ENCODE data around the gene NMNAT3.

NMNAT3 gene

GRCh38 chr3:139689708-139690228 is 12.0 kb upstream of the NMNAT3 start:
- H3K4me3 ChIP-seq (ENCODE audit: low read depth, low read length), result no peak overlapping the region
- no peak for DNase-seq (ENCODE audit: low read depth)
- TF ChIP-seq CTCF (IDR thresholded peaks at IDR 0.05; ENCODE audit: insufficient read depth, low read depth, low read length, missing control alignments), result no peak

- no peak for TF ChIP-seq CTCF (IDR thresholded peaks at IDR 0.05; ENCODE audit: insufficient read depth, low read depth, low read length, missing control alignments)
- H3K4me3 ChIP-seq (ENCODE audit: low read depth, low read length), result no peak overlapping the region
- DNase-seq (ENCODE audit: low read depth), result no peak
Observed at GRCh38 chr3:139689122-139689521, 11.3 kb upstream of the NMNAT3 start.

GRCh38 chr3:139687431-139687830 is 9.7 kb upstream of the NMNAT3 start:
- H3K4me3 ChIP-seq (ENCODE audit: low read depth, low read length), result no peak overlapping the region
- no peak for DNase-seq (ENCODE audit: low read depth)
- no peak for TF ChIP-seq CTCF (IDR thresholded peaks at IDR 0.05; ENCODE audit: insufficient read depth, low read depth, low read length, missing control alignments)

DNA sequence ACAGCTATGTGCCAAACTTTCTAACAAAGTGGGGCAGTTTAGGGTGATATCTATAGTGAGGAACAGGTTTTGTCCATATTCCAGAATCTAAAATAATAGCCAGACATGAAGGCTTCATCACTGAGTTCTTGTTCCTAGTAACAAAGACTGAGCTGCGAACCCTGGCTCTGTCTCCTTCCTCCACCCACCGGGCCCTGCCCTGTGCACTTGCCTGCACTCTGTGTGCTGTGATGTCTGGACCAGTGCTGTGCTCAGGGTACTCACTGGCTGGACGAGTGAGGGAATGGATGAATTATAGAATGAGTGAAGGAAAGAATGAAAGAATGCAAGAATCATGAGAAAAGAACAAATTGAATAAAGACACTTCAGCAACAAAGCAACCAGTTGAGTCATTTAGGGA is 8.9 kb upstream of the NMNAT3 start:
- no peak for DNase-seq (ENCODE audit: low read depth)
- no peak for TF ChIP-seq CTCF (IDR thresholded peaks at IDR 0.05; ENCODE audit: insufficient read depth, low read depth, low read length, missing control alignments)
- H3K4me3 ChIP-seq (ENCODE audit: low read depth, low read length), result no peak overlapping the region

- no peak for TF ChIP-seq CTCF (IDR thresholded peaks at IDR 0.05; ENCODE audit: insufficient read depth, low read depth, low read length, missing control alignments)
- DNase-seq (ENCODE audit: low read depth), result no peak
- H3K4me3 ChIP-seq (ENCODE audit: low read depth, low read length), result no peak overlapping the region
Observed at GRCh38 chr3:139686206-139686605, 8.4 kb upstream of the NMNAT3 start.

- H3K4me3 ChIP-seq (ENCODE audit: low read depth, low read length), result no peak overlapping the region
- TF ChIP-seq CTCF (IDR thresholded peaks at IDR 0.05; ENCODE audit: insufficient read depth, low read depth, low read length, missing control alignments), result no peak
- no peak for DNase-seq (ENCODE audit: low read depth)
Observed at GRCh38 chr3:139679220-139679775, 1.5 kb upstream of the NMNAT3 start.
